Measurements from ENCODE around the gene NOVA1. TPM values are rescaled to one million over a fixed set of nuclear protein-coding genes. Genes with fewer than 3 reads are reported as not detected.
A peak's percentile ranks its signal among the peaks of the same experiment; 100 is the strongest.

NOVA1 gene
- polyA plus RNA-seq, 1 donor from 2014 or later, result 121 TPM

DNA sequence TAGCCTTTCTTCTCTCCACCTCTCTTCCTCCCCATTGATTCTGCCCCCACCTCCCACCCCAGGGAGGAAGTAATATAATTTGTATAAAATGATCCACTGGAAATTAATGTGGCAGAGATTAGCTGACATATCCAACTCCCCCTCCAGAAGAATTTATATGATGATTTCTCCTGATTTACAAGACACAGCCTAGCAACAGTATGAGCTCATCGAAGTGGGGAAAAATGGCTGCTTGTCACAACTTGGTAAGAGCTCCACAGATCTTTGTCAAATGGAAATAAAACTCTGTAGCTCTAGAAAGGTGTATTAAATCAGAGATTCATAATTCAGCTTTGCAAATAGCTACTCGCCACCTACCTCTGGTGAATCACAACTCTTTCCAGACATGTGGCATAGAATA, 195.7 kb downstream of the NOVA1 start:
- H3F3A ChIP-seq (ENCODE audit: insufficient read depth, low read length, poor library complexity, severe bottlenecking), result peaks cover 4% of the 10 kb centered on the region
- H3K9me2 ChIP-seq (ENCODE audit: insufficient read depth, low read length), result no peaks in the 10 kb centered on the region
- peak overlapping the region; percentile 23 for H3K4me2 ChIP-seq (ENCODE audit: low read length)
- H3K9me3 ChIP-seq (ENCODE audit: low read length), result no peaks in the 10 kb centered on the region
- H3K27ac ChIP-seq (ENCODE audit: low read length), result peak overlapping the region; percentile 64
- no peaks in the 10 kb centered on the region for H3K27me3 ChIP-seq (ENCODE audit: insufficient read depth, low read depth, low read length)
- H4K20me1 ChIP-seq (ENCODE audit: insufficient read depth), result no peaks in the 10 kb centered on the region
- no peaks in the 10 kb centered on the region for H3K79me2 ChIP-seq (replicated peaks; ENCODE audit: insufficient read depth, low read length)
- H3K4me3 ChIP-seq (ENCODE audit: low read length), result peak overlapping the region; percentile 41
- H3K36me3 ChIP-seq (ENCODE audit: insufficient read depth, low read length), result no peaks in the 10 kb centered on the region
- H2AFZ ChIP-seq (ENCODE audit: low read depth, low read length), result peak overlapping the region; percentile 3
- peak overlapping the region; percentile 24 for H3K9ac ChIP-seq (ENCODE audit: low read length)
- no peak for TF ChIP-seq EZH2 (IDR thresholded peaks at IDR 0.05; ENCODE audit: borderline replicate concordance, insufficient read depth, low read length, poor library complexity, severe bottlenecking)
- TF ChIP-seq POLR2AphosphoS5 (IDR thresholded peaks at IDR 0.05), result peak; percentile 24
- no peak for TF ChIP-seq MXI1 (conservative IDR thresholded peaks at IDR 0.05; ENCODE audit: poor library complexity, severe bottlenecking)

DNA sequence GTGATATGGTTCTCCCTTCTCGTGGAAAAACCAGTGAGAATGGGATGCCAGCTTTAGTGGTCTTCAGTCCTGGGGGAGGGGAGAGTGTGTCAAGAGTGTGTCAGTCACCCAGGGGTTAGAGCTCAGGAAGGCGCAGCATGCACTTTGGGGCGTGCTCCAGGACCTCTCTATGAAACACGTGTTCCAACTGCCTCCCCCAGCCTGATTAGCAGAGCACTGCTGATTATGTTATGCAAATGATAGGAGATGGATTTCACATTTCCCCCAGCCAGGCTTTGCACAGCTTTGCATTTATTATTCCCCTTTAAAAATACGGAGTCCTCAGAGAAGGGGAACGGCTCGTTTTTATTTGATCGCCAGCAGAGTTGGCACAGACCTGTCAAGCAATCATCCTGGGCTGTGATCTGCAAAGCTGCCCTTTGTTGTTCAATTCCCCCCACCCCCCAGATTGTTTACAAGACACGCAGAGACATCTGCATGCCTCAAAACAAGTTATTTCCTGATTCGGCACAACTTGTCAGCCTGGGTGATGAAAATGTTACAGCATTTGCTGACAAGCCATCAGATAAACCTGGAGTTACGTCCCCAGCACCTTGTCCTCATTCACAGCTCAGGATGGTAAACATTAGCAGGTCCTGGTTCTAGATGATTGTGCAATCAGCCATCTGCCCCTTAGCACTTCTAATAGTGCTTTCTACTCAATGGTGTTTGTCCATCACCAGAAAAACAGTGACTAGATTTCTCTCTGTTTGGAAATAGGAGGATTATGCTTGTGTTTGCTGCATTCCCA, 196.5 kb downstream of the NOVA1 start:
- peak overlapping the region; percentile 24 for H3K9ac ChIP-seq (ENCODE audit: low read length)
- peak overlapping the region; percentile 41 for H3K4me3 ChIP-seq (ENCODE audit: low read length)
- no peaks in the 10 kb centered on the region for H3K27me3 ChIP-seq (ENCODE audit: insufficient read depth, low read depth, low read length)
- TF ChIP-seq POLR2AphosphoS5 (IDR thresholded peaks at IDR 0.05), result peak; percentile 55
- peak; percentile 64 for TF ChIP-seq EP300 (conservative IDR thresholded peaks at IDR 0.05; ENCODE audit: poor library complexity, severe bottlenecking)
- no peak for TF ChIP-seq RAD21 (conservative IDR thresholded peaks at IDR 0.05)
- peak overlapping the region; percentile 23 for H3K4me2 ChIP-seq (ENCODE audit: low read length)
- H3F3A ChIP-seq (ENCODE audit: insufficient read depth, low read length, poor library complexity, severe bottlenecking), result peaks cover 4% of the 10 kb centered on the region
- H3K9me2 ChIP-seq (ENCODE audit: insufficient read depth, low read length), result no peaks in the 10 kb centered on the region
- H2AFZ ChIP-seq (ENCODE audit: low read depth, low read length), result peak overlapping the region; percentile 3
- H4K20me1 ChIP-seq (ENCODE audit: insufficient read depth), result no peaks in the 10 kb centered on the region
- peak overlapping the region; percentile 64 for H3K27ac ChIP-seq (ENCODE audit: low read length)
- no peaks in the 10 kb centered on the region for H3K79me2 ChIP-seq (replicated peaks; ENCODE audit: insufficient read depth, low read length)
- no peaks in the 10 kb centered on the region for H3K36me3 ChIP-seq (ENCODE audit: insufficient read depth, low read length)
- H3K9me3 ChIP-seq (ENCODE audit: low read length), result no peaks in the 10 kb centered on the region

DNA sequence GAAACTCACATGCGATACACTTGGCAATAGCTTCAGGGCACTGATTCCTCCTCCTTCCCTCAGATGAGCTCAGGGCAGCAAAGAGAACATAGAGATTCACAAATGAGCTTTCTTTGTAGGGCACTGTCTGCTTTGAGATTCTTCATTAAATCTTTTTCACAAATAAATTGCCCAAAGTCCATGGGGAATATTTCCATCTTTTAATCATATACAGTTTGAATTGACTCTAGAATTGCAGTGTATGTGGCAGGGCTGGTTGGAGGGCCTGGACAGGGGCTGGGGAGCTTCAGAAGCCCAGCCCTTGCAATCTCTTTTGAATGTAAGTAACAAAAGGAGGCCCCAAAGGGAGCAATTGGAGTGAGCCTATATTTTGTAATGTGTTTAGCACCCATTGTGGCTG, 197.5 kb downstream of the NOVA1 start:
- Histone ChIP-seq H3K9me3 (ENCODE audit: low read length) (no peaks in the 10 kb centered on the region), H3K27ac (ENCODE audit: low read length) (no peak overlapping the region)
- no peak for TF ChIP-seq EZH2 (IDR thresholded peaks at IDR 0.05; ENCODE audit: borderline replicate concordance, insufficient read depth, low read length, poor library complexity, severe bottlenecking)
- no peak for TF ChIP-seq MXI1 (conservative IDR thresholded peaks at IDR 0.05; ENCODE audit: poor library complexity, severe bottlenecking)
- TF ChIP-seq, protein P1, sequence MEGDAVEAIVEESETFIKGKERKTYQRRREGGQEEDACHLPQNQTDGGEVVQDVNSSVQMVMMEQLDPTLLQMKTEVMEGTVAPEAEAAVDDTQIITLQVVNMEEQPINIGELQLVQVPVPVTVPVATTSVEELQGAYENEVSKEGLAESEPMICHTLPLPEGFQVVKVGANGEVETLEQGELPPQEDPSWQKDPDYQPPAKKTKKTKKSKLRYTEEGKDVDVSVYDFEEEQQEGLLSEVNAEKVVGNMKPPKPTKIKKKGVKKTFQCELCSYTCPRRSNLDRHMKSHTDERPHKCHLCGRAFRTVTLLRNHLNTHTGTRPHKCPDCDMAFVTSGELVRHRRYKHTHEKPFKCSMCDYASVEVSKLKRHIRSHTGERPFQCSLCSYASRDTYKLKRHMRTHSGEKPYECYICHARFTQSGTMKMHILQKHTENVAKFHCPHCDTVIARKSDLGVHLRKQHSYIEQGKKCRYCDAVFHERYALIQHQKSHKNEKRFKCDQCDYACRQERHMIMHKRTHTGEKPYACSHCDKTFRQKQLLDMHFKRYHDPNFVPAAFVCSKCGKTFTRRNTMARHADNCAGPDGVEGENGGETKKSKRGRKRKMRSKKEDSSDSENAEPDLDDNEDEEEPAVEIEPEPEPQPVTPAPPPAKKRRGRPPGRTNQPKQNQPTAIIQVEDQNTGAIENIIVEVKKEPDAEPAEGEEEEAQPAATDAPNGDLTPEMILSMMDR (IDR thresholded peaks at IDR 0.05; ENCODE audit: poor library complexity, severe bottlenecking), result no peak
- TF ChIP-seq, protein P2, sequence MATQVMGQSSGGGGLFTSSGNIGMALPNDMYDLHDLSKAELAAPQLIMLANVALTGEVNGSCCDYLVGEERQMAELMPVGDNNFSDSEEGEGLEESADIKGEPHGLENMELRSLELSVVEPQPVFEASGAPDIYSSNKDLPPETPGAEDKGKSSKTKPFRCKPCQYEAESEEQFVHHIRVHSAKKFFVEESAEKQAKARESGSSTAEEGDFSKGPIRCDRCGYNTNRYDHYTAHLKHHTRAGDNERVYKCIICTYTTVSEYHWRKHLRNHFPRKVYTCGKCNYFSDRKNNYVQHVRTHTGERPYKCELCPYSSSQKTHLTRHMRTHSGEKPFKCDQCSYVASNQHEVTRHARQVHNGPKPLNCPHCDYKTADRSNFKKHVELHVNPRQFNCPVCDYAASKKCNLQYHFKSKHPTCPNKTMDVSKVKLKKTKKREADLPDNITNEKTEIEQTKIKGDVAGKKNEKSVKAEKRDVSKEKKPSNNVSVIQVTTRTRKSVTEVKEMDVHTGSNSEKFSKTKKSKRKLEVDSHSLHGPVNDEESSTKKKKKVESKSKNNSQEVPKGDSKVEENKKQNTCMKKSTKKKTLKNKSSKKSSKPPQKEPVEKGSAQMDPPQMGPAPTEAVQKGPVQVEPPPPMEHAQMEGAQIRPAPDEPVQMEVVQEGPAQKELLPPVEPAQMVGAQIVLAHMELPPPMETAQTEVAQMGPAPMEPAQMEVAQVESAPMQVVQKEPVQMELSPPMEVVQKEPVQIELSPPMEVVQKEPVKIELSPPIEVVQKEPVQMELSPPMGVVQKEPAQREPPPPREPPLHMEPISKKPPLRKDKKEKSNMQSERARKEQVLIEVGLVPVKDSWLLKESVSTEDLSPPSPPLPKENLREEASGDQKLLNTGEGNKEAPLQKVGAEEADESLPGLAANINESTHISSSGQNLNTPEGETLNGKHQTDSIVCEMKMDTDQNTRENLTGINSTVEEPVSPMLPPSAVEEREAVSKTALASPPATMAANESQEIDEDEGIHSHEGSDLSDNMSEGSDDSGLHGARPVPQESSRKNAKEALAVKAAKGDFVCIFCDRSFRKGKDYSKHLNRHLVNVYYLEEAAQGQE (IDR thresholded peaks at IDR 0.05; ENCODE audit: borderline replicate concordance), result no peak
- TF ChIP-seq SMC3 (conservative IDR thresholded peaks at IDR 0.05; ENCODE audit: poor library complexity), result no peak
- TF ChIP-seq RAD21 (conservative IDR thresholded peaks at IDR 0.05), result no peak
- TF ChIP-seq POLR2AphosphoS5 (IDR thresholded peaks at IDR 0.05), result no peak
- TF ChIP-seq TAF1 (IDR thresholded peaks at IDR 0.05; ENCODE audit: low read depth), result no peak
- TF ChIP-seq EP300 (conservative IDR thresholded peaks at IDR 0.05; ENCODE audit: poor library complexity, severe bottlenecking), result no peak

More for the DNA sequence above, 197.5 kb downstream of the NOVA1 start:
- no peak overlapping the region for H2AFZ ChIP-seq (ENCODE audit: low read depth, low read length)
- H3K79me2 ChIP-seq (replicated peaks; ENCODE audit: insufficient read depth, low read length), result no peaks in the 10 kb centered on the region
- H3F3A ChIP-seq (ENCODE audit: insufficient read depth, low read length, poor library complexity, severe bottlenecking), result peaks cover 4% of the 10 kb centered on the region
- H3K4me3 ChIP-seq (ENCODE audit: low read length), result no peak overlapping the region
- no peak overlapping the region for H3K4me2 ChIP-seq (ENCODE audit: low read length)
- H4K20me1 ChIP-seq (ENCODE audit: insufficient read depth), result no peaks in the 10 kb centered on the region
- no peak overlapping the region for H3K9ac ChIP-seq (ENCODE audit: low read length)
- no peaks in the 10 kb centered on the region for H3K36me3 ChIP-seq (ENCODE audit: insufficient read depth, low read length)
- H3K9me2 ChIP-seq (ENCODE audit: insufficient read depth, low read length), result no peaks in the 10 kb centered on the region
- H3K27me3 ChIP-seq (ENCODE audit: insufficient read depth, low read depth, low read length), result no peaks in the 10 kb centered on the region

Measured in neural cell (in vitro differentiated cells).